ENCODE measurements around the gene CLTA. TPM values are rescaled to one million over a fixed set of nuclear protein-coding genes. Genes with fewer than 3 reads are reported as not detected.
"Not testable (repeated sequence)": the region's sequence is repeated elsewhere in the genome, so short reads cannot be mapped to it uniquely, and the experiment has no call there.

Gene CLTA
- total RNA-seq, 1 donor from 2014 or later = 185 TPM

GRCh38 chr9:36177571-36177970, 13.2 kb upstream of the CLTA start:
- Mint-ChIP-seq H3K36me3 (ENCODE audit: insufficient read depth) (no peaks in the 10 kb centered on the region), H3K9me3 (ENCODE audit: low read depth) (peaks cover 14% of the 10 kb centered on the region), H3K27ac (no peak overlapping the region), H3K4me3 (ENCODE audit: low read depth) (no peak overlapping the region), H3K27me3 (no peaks in the 10 kb centered on the region), H3K4me1 (ENCODE audit: low read depth) (no peaks in the 10 kb centered on the region)
- TF ChIP-seq, protein P1, sequence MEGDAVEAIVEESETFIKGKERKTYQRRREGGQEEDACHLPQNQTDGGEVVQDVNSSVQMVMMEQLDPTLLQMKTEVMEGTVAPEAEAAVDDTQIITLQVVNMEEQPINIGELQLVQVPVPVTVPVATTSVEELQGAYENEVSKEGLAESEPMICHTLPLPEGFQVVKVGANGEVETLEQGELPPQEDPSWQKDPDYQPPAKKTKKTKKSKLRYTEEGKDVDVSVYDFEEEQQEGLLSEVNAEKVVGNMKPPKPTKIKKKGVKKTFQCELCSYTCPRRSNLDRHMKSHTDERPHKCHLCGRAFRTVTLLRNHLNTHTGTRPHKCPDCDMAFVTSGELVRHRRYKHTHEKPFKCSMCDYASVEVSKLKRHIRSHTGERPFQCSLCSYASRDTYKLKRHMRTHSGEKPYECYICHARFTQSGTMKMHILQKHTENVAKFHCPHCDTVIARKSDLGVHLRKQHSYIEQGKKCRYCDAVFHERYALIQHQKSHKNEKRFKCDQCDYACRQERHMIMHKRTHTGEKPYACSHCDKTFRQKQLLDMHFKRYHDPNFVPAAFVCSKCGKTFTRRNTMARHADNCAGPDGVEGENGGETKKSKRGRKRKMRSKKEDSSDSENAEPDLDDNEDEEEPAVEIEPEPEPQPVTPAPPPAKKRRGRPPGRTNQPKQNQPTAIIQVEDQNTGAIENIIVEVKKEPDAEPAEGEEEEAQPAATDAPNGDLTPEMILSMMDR (IDR thresholded peaks at IDR 0.05; ENCODE audit: unreplicated experiment) = no peak
- DNase-seq (ENCODE audit: low spot score, unreplicated experiment) = no peak

GRCh38 chr9:36180243-36180642, 10.5 kb upstream of the CLTA start:
- not testable (repeated sequence) for H3K27me3 Mint-ChIP-seq; H3K36me3 Mint-ChIP-seq (ENCODE audit: insufficient read depth)
- peaks cover 14% of the 10 kb centered on the region for H3K9me3 Mint-ChIP-seq (ENCODE audit: low read depth)

DNA sequence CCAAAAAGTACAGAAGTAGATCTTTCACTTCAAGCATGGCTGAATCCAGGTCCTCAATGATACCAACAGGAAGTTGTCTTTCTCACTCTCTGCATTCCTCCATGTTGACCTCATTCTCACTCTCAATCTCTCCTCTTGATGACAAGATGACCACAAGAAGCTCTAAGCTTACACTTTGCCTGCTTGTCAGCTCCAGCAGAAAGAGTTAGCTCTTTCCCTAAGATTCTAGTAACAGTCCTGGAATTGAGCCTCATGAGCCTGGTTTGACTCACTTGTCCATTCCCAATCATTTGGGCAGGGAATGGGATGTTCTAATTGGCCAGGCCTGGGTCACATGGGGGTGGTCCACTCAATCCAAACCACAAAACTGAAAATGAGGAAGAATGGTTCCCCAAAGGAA, 3.3 kb upstream of the CLTA start:
- no peaks in the 10 kb centered on the region for H3K36me3 Mint-ChIP-seq (ENCODE audit: insufficient read depth)
- peaks cover 11% of the 10 kb centered on the region for H3K27me3 Mint-ChIP-seq
- no peak overlapping the region for H3K4me3 Mint-ChIP-seq (ENCODE audit: low read depth)
- no peak for DNase-seq (ENCODE audit: low spot score, unreplicated experiment)
- TF ChIP-seq, protein P1 (IDR thresholded peaks at IDR 0.05; ENCODE audit: unreplicated experiment) = no peak
- no peaks in the 10 kb centered on the region for H3K9me3 Mint-ChIP-seq (ENCODE audit: low read depth)
- no peak overlapping the region for H3K27ac Mint-ChIP-seq
- H3K4me1 Mint-ChIP-seq (ENCODE audit: low read depth) = peaks cover 17% of the 10 kb centered on the region

More at GRCh38 chr9:36180243-36180642, 10.5 kb upstream of the CLTA start:
- not testable (repeated sequence) for DNase-seq (ENCODE audit: low spot score, unreplicated experiment); H3K4me3 Mint-ChIP-seq (ENCODE audit: low read depth); H3K27ac Mint-ChIP-seq; H3K4me1 Mint-ChIP-seq (ENCODE audit: low read depth)

DNA sequence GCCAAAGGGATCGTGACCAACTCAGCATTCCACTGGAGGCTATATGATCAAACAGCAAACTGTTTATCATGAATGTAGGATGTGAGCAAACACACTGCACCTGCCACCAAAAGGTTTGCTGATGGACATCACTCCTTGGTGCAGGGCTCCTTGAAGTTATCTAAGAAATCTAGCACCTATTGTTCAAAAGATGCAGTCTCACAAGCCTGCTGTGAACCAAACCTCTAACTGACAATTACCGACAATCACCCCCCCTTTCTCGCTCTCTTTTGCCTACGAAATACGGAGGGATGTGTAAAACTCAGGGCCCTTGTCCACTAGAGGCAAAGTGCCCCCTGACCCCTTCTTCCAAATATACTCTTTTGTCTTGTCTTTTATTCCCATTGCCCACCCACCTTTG, 2.5 kb upstream of the CLTA start:
- no peak overlapping the region for H3K27ac Mint-ChIP-seq
- no peak overlapping the region for H3K4me3 Mint-ChIP-seq (ENCODE audit: low read depth)
- H3K27me3 Mint-ChIP-seq = peaks cover 11% of the 10 kb centered on the region
- H3K9me3 Mint-ChIP-seq (ENCODE audit: low read depth) = no peaks in the 10 kb centered on the region
- TF ChIP-seq, protein P1 (IDR thresholded peaks at IDR 0.05; ENCODE audit: unreplicated experiment) = no peak
- no peak for DNase-seq (ENCODE audit: low spot score, unreplicated experiment)
- H3K4me1 Mint-ChIP-seq (ENCODE audit: low read depth) = peaks cover 23% of the 10 kb centered on the region
- H3K36me3 Mint-ChIP-seq (ENCODE audit: insufficient read depth) = no peaks in the 10 kb centered on the region

DNA sequence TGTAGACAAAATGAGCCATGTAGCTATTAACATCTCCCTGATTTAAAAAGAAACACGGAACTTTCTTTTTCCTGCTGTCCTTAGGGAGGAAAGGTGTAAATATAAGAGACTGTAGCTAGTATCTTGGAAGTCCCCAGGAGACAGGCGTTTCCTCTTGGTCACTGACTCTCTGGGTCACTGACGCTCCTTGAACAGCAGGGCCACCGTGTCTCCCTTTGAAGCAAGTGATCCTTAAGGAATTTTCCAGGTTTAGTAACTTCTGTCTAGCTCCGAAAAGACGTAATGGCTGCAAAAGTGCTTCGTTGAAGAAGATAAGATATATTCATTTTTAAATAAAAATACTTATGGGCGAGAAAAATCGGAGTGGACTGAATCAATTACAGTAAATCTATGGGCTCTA, 745 bp upstream of the CLTA start:
- Mint-ChIP-seq H3K27me3 (peaks cover 11% of the 10 kb centered on the region), H3K27ac (peak overlapping the region; percentile 97), H3K4me1 (ENCODE audit: low read depth) (peaks cover 37% of the 10 kb centered on the region), H3K4me3 (ENCODE audit: low read depth) (peak overlapping the region; percentile 86), H3K9me3 (ENCODE audit: low read depth) (no peaks in the 10 kb centered on the region), H3K36me3 (ENCODE audit: insufficient read depth) (peaks cover 5% of the 10 kb centered on the region)
- TF ChIP-seq, protein P1 (IDR thresholded peaks at IDR 0.05; ENCODE audit: unreplicated experiment) = no peak
- DNase-seq (ENCODE audit: low spot score, unreplicated experiment) = no peak

- H3K27ac Mint-ChIP-seq = peak overlapping the region; percentile 79
- TF ChIP-seq, protein P1 (IDR thresholded peaks at IDR 0.05; ENCODE audit: unreplicated experiment) = no peak
- H3K4me3 Mint-ChIP-seq (ENCODE audit: low read depth) = peak overlapping the region; percentile 86
- H3K9me3 Mint-ChIP-seq (ENCODE audit: low read depth) = no peaks in the 10 kb centered on the region
- no peak for DNase-seq (ENCODE audit: low spot score, unreplicated experiment)
- peaks cover 11% of the 10 kb centered on the region for H3K27me3 Mint-ChIP-seq
- H3K4me1 Mint-ChIP-seq (ENCODE audit: low read depth) = peaks cover 37% of the 10 kb centered on the region
- H3K36me3 Mint-ChIP-seq (ENCODE audit: insufficient read depth) = peaks cover 8% of the 10 kb centered on the region
Measured at GRCh38 chr9:36191290-36191645, 547 bp downstream of the CLTA start.
